Memory B cell (primary cell): ENCODE data around the gene ZNF480.
"Not testable (repeated sequence)": the region's sequence is repeated elsewhere in the genome, so short reads cannot be mapped to it uniquely, and the experiment has no call there.

Experiments
- ATAC-seq: fragments of 150-1000 bp; cut with Tn5 transposase; 2 replicates; pipeline ENCODE4 v1.10.0; 2021; ENCODE audit warnings: low read depth, mild to moderate bottlenecking, moderate library complexity
- DNase-seq, 2 donors: peaks; one replicate each; pipeline ENCODE4 v3.0.0; 2022; ENCODE audit warnings: low spot score in 2 of 2
- H3K27ac Mint-ChIP-seq: one replicate; pipeline ENCODE4 v1.8.0; 2022; ENCODE audit warnings: mild to moderate bottlenecking, moderate library complexity, mixed read lengths
- H3K27me3 Mint-ChIP-seq: one replicate; pipeline ENCODE4 v1.8.0; 2022; ENCODE audit warnings: mixed read lengths
- H3K36me3 Mint-ChIP-seq: one replicate; pipeline ENCODE4 v1.8.0; 2022; ENCODE audit warnings: mild to moderate bottlenecking, mixed read lengths
- H3K4me1 Mint-ChIP-seq: one replicate; pipeline ENCODE4 v1.8.0; 2022; ENCODE audit warnings: mixed read lengths
- H3K4me3 Mint-ChIP-seq: one replicate; pipeline ENCODE4 v1.8.0; 2022; ENCODE audit warnings: mild to moderate bottlenecking, moderate library complexity, mixed read lengths
- H3K9me3 Mint-ChIP-seq: one replicate; pipeline ENCODE4 v1.8.0; 2022; ENCODE audit warnings: mixed read lengths

The ZNF480 gene

DNA sequence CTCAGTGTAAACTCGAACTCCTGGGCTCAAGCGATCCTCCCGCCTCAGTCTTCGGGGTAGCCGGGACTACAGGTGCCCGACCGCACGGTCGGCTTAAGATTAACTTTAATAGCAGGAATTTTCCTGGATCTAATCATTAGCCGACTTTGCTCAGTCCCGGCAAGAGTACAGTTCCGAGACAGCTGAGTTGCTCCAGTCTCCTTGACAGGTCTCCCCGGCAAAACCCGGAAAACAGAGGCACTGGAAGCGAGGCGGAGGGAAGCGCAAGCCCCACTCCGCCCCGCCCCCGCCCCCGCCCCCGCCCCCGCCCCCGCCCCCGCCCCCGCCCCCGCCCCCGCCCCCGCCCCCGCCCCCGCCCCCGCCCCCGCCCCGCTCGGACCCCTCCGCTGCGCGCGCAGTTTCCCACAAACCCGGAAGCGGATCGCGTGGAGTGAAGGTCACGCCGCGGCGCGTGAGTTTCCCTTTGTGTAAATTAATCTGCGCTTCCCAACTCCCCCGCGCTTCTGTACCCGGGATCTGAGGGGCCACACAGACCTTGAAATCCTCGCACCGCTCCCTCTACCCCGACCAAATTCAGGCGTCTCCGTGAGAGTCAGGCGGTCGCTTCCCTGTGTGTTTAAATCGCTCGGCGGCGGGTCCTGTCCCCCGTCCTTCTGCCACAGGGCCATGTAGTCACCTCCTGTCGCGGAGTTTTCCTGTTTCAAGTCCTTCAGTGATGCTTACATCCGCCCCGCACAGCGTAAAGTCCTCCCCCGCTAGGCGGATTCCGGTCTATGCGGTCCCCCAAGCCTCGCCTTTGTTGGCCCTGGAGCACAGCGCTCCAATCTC lies at the start of gene ZNF480:
ZNF480 (plus strand) TSS at position 397 of the 828 bp plus-strand sequence. CDS start 3,244 bp downstream, outside the sequence.
- DNase-seq (peak; percentile 81 to 83), ATAC-seq (peak; percentile 81)
- Mint-ChIP-seq H3K36me3 (peaks cover 41% of the 10 kb centered on the region), H3K4me3 (peak within 1 kb of the TSS; percentile 94), H3K9me3 (peaks cover 14% of the 10 kb centered on the region), H3K4me1 (peaks cover 12% of the 10 kb centered on the region), H3K27ac (peak within 1 kb of the TSS; percentile 94), H3K27me3 (no peaks in the 10 kb centered on the region)

DNA sequence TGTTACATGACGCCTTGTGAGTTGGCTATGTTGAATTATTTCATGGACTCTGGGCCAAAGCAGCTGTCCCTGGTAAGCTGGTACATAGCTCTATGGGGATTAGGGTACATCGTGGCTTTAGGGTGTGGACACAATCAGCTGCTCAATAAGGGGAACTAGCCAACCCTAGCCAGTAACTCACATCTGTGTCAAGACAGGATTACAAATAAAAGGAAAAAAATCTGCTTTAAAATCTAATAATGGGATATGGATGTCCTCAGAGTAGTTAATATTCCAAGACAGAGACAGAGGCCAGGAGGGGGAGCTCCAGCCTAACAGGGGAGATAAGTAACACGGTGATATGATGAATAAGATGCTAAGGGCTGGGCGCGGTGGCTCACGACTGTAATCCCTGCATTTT lies 48.7 kb upstream of the ZNF480 start:
- Mint-ChIP-seq H3K9me3 (peaks cover 4% of the 10 kb centered on the region), H3K27ac (no peak overlapping the region)

DNA sequence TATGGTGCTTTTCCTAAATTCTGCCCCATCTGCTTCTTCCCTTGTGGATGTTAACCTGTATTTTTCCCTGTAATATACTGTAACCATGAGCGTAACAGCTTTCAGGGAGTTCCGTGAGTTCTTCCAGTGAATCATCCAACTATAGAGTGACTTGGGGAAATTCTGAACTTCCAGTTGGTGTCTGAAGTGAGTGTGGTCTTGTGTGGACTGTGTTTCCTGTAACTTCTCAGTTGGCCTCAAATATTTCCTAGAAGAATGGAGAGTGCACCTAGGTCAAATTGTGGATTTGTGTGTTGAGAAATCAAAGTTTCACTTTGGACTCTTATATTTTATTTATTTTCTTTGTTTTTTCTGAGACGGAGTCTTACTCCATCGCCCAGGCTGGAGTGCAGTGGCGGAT lies 38.5 kb upstream of the ZNF480 start:
- H3K27me3 Mint-ChIP-seq = peaks cover 3% of the 10 kb centered on the region
- ATAC-seq (no peak), DNase-seq (no peak)
- H3K4me3 Mint-ChIP-seq = no peak overlapping the region
- H3K9me3 Mint-ChIP-seq = peaks cover 3% of the 10 kb centered on the region
- no peaks in the 10 kb centered on the region for H3K36me3 Mint-ChIP-seq
- no peaks in the 10 kb centered on the region for H3K4me1 Mint-ChIP-seq
- no peak overlapping the region for H3K27ac Mint-ChIP-seq

More for the DNA sequence above, 48.7 kb upstream of the ZNF480 start:
- ATAC-seq (peak; percentile 73), DNase-seq (peak in 1 of 2 donors; percentile 40)
- H3K27me3 Mint-ChIP-seq = peaks cover 5% of the 10 kb centered on the region
- no peak overlapping the region for H3K4me3 Mint-ChIP-seq
- no peaks in the 10 kb centered on the region for H3K4me1 Mint-ChIP-seq
- H3K36me3 Mint-ChIP-seq = no peaks in the 10 kb centered on the region

DNA sequence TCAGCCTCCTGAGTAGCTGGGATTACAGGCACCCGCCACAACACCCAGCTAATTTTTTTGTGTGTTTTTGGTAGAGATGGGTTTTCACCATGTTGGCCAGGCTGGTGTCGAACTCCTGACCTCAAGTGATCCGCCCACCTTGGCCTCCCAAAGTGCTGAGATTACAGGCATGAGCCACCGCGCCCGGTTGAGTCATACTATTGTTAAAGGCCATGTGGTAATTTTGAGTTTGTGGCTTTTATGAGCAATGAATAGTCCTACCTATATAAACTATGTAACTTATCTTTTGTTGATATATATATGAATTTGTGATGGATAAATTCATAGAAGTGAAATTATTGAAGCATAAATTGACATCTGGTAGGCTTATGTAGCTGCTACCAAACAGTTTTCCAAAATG lies 31.4 kb upstream of the ZNF480 start:
- H3K36me3 Mint-ChIP-seq, H3K4me3 Mint-ChIP-seq, ATAC-seq, H3K4me1 Mint-ChIP-seq, DNase-seq, H3K27ac Mint-ChIP-seq, H3K27me3 Mint-ChIP-seq, H3K9me3 Mint-ChIP-seq: not testable (repeated sequence)

DNA sequence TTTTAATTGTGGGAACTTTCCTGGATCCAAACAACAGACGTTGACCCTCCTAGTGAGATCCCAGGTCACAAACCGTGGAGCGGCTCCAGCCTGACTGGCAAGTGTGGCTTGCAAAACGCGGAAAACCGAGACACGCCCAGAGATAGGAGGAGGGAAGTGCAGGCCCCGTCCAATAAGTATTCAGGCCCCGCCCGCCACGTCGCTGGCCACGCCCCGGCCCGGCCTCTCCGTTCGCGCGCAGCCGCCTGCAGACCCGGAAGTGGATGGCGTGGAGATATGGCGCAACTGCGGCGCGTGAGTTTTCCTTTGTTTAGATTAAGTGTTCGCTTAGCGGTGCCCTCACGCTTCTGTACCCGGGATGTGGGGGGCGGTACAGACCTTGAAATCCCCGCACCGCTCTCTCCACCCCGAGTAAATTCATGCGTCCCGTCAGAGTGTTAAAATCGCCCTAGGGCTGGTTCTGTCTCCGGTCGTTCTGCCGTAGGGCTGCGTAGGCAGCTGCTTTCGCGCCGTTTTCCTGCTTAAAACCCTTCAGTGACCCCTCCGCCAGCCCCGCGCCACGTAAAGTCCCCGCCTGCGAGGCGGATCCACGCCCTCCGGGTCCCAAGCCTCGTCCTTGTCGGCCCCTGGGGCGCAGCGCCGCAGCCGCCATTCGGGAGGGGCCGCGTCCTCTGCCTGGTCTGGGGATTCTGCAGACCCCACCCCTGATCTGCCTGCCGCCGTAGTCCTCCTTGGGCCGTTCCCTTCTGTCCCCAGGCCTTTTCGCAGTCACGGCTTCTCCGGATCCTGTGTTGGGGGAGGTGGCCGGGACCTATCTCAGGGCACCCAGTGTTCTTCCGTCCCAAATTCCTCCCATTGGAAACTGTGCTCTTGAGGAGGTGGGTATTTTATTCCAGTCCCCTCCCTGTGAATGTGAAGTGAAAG lies 27.4 kb upstream of the ZNF480 start, which contains the start of gene ZNF766:
ZNF766 (plus strand) TSS at position 250 of the 924 bp plus-strand sequence; CDS start at position 277, 27 bp downstream.
- ATAC-seq (peak; percentile 99), DNase-seq (peak; percentile 98)
- H3K4me3 Mint-ChIP-seq = peak within 1 kb of the TSS; percentile 95
- peaks cover 4% of the 10 kb centered on the region for H3K9me3 Mint-ChIP-seq
- H3K4me1 Mint-ChIP-seq = peaks cover 33% of the 10 kb centered on the region
- peak within 1 kb of the TSS; percentile 95 for H3K27ac Mint-ChIP-seq
- H3K36me3 Mint-ChIP-seq = peaks cover 28% of the 10 kb centered on the region
- no peaks in the 10 kb centered on the region for H3K27me3 Mint-ChIP-seq

DNA sequence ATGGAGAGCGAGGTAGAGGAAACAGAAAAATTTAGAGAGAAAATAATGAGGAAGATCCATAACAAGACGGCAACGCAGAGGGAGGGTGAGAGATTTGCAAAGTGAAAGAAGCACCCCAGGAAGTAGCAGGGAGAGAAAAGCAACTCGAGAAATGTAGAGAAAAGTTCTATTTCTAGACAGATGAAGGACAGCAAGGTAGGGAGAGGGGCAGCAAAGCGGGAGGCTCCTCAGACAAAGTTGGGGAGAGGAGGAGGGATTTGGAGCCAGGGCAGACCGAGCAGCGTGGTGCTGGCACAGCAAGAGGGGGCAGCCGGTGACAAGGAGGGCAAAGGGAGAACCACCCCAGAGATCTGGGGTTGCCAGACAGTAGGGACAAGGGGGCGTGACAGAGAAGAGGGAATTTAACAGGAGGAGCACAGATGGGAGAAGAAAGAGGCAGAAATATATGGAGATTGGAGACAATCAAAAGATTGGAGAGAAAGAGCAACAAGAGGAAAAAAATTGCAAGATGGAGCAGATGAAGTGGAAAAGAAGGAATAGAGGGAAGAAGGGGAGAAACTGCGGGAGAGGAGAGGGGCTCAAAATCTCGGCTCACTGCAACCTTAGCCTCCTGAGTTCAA lies 26.6 kb upstream of the ZNF480 start:
- no peak for ATAC-seq
- Mint-ChIP-seq H3K27ac (peak overlapping the region; percentile 95), H3K27me3 (no peaks in the 10 kb centered on the region), H3K4me3 (peak overlapping the region; percentile 95), H3K36me3 (peaks cover 34% of the 10 kb centered on the region), H3K4me1 (peaks cover 37% of the 10 kb centered on the region), H3K9me3 (peaks cover 4% of the 10 kb centered on the region)
- peak in 1 of 2 donors; percentile 14 for DNase-seq

DNA sequence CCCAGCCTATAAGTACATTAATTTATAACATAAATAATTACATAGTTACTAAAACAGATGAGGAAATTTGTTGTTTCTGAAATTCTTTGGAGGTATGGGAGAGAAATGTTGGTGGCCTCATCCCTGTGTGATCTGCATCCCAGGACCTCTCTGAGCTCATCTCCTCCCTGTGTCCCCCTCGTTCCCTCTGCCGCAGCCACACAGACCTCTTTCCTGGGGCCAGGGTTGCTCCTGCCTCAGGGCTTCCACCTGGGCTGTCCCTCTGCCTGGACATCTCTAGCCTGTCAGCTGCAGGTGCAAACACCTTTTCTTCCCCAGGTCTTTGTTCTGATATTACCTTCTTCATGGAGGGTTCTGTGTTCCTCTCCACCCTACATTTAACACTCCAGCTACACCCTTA lies 23.7 kb upstream of the ZNF480 start:
- Mint-ChIP-seq H3K27ac (no peak overlapping the region), H3K27me3 (no peaks in the 10 kb centered on the region), H3K36me3 (peaks cover 46% of the 10 kb centered on the region), H3K4me1 (peaks cover 50% of the 10 kb centered on the region), H3K9me3 (peaks cover 8% of the 10 kb centered on the region), H3K4me3 (no peak overlapping the region)
- ATAC-seq (no peak), DNase-seq (no peak)

DNA sequence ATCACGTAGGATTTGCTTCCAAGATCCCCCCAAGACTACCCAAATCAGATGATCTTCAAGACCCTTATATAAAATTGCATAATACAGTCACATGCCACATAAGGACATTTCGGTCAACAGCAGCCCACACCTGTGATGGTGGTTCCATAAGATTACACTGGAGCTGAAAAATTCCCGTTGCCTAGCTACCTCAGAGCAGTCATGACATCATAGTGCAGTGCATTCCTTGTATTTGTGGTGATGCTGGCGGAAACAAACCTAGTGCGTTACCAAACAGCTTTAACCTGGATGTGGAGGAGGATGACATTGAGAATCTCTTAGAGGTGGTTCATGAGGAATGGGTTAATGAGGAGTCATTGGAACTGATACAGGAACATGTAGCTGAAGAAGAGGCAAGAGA lies 22.8 kb upstream of the ZNF480 start:
- no peak for ATAC-seq
- peaks cover 12% of the 10 kb centered on the region for H3K9me3 Mint-ChIP-seq
- no peaks in the 10 kb centered on the region for H3K27me3 Mint-ChIP-seq
- peaks cover 54% of the 10 kb centered on the region for H3K4me1 Mint-ChIP-seq
- peak overlapping the region; percentile 62 for H3K27ac Mint-ChIP-seq
- peaks cover 55% of the 10 kb centered on the region for H3K36me3 Mint-ChIP-seq
- DNase-seq = no peak
- no peak overlapping the region for H3K4me3 Mint-ChIP-seq

DNA sequence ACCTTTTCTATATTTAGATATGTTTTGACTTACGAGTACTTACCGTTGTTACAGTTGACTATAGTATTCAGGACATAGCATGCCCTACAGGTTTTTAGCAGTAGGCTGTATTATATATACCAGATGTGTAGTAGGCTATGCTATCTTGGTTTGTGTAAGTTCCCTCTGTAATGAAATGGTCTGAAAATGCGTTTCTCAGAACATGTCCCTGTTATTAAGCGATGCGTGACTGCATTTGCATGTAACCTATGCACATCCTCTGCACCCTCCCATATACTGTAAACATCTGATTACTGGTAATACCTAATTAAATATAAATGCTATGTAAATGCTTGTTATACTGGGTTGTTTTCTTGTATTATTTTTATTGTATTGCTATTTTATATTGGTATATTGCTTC lies 21.0 kb upstream of the ZNF480 start:
- Mint-ChIP-seq H3K4me3 (no peak overlapping the region), H3K36me3 (peaks cover 53% of the 10 kb centered on the region), H3K9me3 (peaks cover 12% of the 10 kb centered on the region), H3K27ac (no peak overlapping the region), H3K27me3 (no peaks in the 10 kb centered on the region), H3K4me1 (peaks cover 46% of the 10 kb centered on the region)
- no peak for DNase-seq
- peak; percentile 56 for ATAC-seq

DNA sequence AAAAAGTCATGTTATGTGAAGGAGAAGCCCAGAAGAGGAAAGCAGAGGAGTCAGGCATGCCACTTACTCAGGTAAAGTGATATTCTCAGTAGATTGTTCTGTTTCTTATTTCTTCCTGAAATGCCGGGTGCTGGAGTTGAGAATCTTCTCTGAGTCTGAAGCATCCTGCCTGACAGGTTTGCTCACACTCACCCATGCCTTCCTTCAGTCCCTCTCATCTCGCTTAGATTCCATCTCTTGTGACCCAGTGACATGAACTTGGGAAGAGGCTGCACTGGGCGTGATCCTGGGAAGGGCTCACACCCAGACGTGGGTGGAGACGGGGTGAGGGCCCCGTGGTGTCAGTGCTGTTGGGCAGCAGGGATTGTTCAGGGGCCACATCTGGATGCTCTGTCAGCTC lies 19.5 kb upstream of the ZNF480 start:
- Mint-ChIP-seq H3K27me3 (no peaks in the 10 kb centered on the region), H3K4me1 (peaks cover 36% of the 10 kb centered on the region)

DNA sequence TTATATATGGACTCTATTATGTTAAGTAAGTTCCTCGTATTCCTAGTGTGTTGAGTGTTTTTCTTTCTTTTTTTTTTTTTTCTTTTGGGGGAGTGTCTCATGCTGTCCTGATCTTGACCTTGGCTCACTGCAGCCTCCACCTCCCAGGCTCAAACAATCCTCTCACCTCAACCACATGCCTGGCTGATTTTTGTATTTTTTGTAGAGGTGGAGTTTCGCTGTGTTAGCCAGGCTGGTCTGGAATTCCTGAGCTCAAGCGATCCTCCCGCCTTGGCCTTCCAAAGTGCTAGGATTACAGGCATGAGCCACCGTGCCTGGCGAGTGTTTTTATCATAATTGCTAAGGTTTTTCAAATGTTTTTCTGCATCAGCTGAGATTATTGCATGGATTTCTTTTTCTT lies 10.7 kb upstream of the ZNF480 start:
- Mint-ChIP-seq H3K9me3 (peaks cover 4% of the 10 kb centered on the region), H3K27ac (no peak overlapping the region), H3K4me1 (no peaks in the 10 kb centered on the region), H3K4me3 (no peak overlapping the region), H3K27me3 (no peaks in the 10 kb centered on the region), H3K36me3 (peaks cover 64% of the 10 kb centered on the region)
- ATAC-seq = no peak
- no peak for DNase-seq

More for the DNA sequence above, 19.5 kb upstream of the ZNF480 start:
- H3K4me3 Mint-ChIP-seq = no peak overlapping the region
- DNase-seq (no peak), ATAC-seq (no peak)
- peaks cover 12% of the 10 kb centered on the region for H3K9me3 Mint-ChIP-seq
- H3K27ac Mint-ChIP-seq = peak overlapping the region; percentile 11
- H3K36me3 Mint-ChIP-seq = peaks cover 54% of the 10 kb centered on the region

DNA sequence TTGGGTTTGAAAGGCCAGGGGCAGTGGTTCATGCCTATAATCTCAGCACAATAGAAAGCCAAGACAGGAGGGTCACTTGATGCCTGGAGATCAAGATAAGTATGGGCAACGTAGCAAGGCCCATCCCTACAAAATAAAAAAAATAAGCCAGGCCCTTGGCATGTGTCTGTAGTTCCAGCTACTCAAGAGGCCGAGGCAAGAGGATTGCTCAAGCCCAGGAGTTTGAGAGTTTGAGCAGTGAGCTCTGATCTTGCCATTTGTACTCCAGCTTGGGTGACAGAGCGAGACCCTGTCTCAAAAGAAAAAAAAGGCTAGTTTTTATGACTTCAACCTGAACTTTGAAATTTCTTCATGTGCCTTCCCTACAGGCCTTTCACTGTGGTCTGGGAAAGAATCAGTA lies 5.2 kb upstream of the ZNF480 start:
- Mint-ChIP-seq H3K4me1 (no peaks in the 10 kb centered on the region), H3K36me3 (peaks cover 37% of the 10 kb centered on the region), H3K27ac (peak overlapping the region; percentile 53), H3K9me3 (peaks cover 7% of the 10 kb centered on the region), H3K27me3 (no peaks in the 10 kb centered on the region), H3K4me3 (no peak overlapping the region)
- ATAC-seq = no peak
- DNase-seq = no peak

DNA sequence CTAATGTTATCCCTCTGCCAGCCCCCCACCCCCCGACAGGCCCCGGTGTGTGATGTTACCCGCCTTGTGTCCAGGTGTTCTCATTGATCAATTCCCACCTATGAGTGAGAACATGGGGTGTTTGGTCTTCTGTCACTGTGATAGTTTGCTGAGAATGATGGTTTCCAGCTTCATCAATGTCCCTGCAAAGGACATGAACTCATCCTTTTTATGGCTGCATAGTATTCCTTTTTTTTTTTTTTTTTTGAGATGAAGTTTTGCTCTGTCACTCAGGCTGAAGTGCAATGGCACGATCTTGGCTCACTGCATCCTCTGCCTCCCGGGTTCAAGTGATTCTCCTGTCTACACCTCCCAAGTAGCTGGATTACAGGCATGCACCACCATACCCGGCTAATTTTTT lies 4.0 kb upstream of the ZNF480 start:
- H3K36me3 Mint-ChIP-seq = peaks cover 34% of the 10 kb centered on the region
- H3K27me3 Mint-ChIP-seq, DNase-seq, H3K27ac Mint-ChIP-seq, ATAC-seq, H3K4me3 Mint-ChIP-seq, H3K4me1 Mint-ChIP-seq, H3K9me3 Mint-ChIP-seq: not testable (repeated sequence)

DNA sequence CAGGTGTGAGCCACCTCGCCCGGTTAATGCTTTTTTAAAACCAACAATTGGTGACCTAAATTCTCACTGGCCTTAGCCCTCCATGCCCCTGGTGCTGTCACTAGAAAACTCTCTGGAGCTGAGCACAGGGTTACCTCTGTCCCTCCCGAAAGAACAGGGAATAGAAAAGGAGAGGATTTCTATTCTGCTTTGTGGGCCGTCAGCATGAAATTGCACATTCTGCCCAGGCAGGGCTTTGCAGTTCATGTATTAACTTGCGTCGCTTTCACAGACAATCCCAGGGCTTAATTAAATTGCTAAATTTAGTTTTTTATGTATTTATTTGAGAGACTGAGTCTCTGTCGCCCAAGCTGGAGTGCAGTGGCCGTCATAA lies 583 bp upstream of the ZNF480 start:
- Mint-ChIP-seq H3K36me3 (peaks cover 36% of the 10 kb centered on the region), H3K4me1 (peaks cover 12% of the 10 kb centered on the region), H3K4me3 (peak overlapping the region; percentile 80), H3K9me3 (peaks cover 14% of the 10 kb centered on the region), H3K27me3 (no peaks in the 10 kb centered on the region), H3K27ac (peak overlapping the region; percentile 94)
- ATAC-seq (no peak), DNase-seq (no peak)
